ENCODE data around the gene C1orf53.
"Not testable (repeated sequence)": the region's sequence is repeated elsewhere in the genome, so short reads cannot be mapped to it uniquely, and the experiment has no call there.

Gene C1orf53

DNA sequence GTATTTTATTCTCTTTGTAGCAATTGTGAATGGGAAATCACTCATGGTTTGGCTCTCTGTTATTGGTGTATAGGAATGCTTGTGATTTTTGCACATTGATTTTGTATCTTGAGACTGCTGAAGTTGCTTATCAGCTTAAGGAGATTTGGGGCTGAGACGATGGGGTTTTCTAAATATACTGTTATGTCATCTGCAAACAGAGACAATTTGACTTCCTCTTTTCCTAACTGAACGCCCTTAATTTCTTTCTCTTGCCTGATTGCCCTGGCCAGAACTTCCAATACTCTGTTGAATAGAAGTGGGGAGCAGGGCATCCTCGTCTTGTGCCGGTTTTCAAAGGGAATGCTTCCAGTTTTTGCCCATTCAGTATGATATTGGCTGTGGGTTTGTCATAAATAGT is 22.0 kb upstream of the C1orf53 start:
- not testable (repeated sequence) for H3K4me1 ChIP-seq (ENCODE audit: control insufficient read depth, insufficient read depth, low read length); H3K4me3 ChIP-seq (ENCODE audit: low read length); H3K27me3 ChIP-seq (ENCODE audit: control insufficient read depth, insufficient read depth, low read length); DNase-seq (ENCODE audit: low read depth, low spot score); H3K9me3 ChIP-seq (ENCODE audit: control insufficient read depth, insufficient read depth, low read length); H3K36me3 ChIP-seq (ENCODE audit: control insufficient read depth, insufficient read depth, low read length); H3K27ac ChIP-seq (ENCODE audit: low read length)
- WGBS (ENCODE audit: insufficient coverage, insufficient read length): no CpG with 5 or more reads among the region's 4 CpGs

DNA sequence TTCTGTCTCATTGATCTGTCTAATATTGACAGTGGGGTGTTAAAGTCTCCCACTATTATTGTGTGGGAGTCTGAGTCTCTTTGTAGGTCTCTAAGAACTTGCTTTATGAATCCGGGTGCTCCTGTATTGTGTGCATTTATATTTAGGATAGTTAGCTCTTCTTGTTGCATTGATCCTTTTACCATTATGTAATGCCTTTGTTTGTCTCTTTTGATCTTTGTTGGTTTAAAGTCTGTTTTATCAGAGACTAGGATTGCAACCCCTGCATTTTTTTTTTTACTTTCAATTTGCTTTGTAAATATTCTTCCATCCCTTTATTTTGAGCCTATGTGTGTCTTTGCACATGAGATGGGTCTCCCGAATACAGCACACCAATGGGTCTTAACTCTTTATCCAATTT is 20.2 kb upstream of the C1orf53 start:
- not testable (repeated sequence) for H3K9me3 ChIP-seq (ENCODE audit: control insufficient read depth, insufficient read depth, low read length); H3K27ac ChIP-seq (ENCODE audit: low read length); H3K4me3 ChIP-seq (ENCODE audit: low read length); DNase-seq (ENCODE audit: low read depth, low spot score); H3K4me1 ChIP-seq (ENCODE audit: control insufficient read depth, insufficient read depth, low read length); H3K27me3 ChIP-seq (ENCODE audit: control insufficient read depth, insufficient read depth, low read length); H3K36me3 ChIP-seq (ENCODE audit: control insufficient read depth, insufficient read depth, low read length)
- WGBS (ENCODE audit: insufficient coverage, insufficient read length): no CpG with 5 or more reads among the region's 2 CpGs

DNA sequence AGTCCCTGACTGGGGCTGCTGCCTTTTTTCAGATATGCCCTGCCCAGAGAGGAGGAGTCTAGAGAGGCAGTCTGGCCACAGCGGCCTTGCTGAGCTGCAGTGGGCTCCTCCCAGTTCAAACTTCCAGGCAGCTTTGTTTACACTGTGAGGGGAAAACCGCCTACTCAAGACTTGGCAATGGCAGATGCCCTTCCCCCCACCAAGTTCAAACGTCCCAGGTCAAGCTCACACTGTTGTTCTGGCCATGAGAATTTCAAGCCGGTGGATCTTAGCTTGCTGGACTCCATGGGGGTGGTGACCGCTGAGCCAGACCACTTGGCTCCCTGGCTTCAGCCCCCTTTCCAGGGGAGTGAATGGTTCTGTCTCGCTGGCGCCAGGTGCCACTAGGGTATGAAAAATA is 18.3 kb upstream of the C1orf53 start:
- Histone ChIP-seq H3K27me3 (ENCODE audit: control insufficient read depth, insufficient read depth, low read length) (no peaks in the 10 kb centered on the region), H3K9me3 (ENCODE audit: control insufficient read depth, insufficient read depth, low read length) (no peaks in the 10 kb centered on the region), H3K27ac (ENCODE audit: low read length) (no peak overlapping the region), H3K4me1 (ENCODE audit: control insufficient read depth, insufficient read depth, low read length) (no peaks in the 10 kb centered on the region), H3K4me3 (ENCODE audit: low read length) (no peak overlapping the region), H3K36me3 (ENCODE audit: control insufficient read depth, insufficient read depth, low read length) (no peaks in the 10 kb centered on the region)
- no peak for DNase-seq (ENCODE audit: low read depth, low spot score)
- WGBS (ENCODE audit: insufficient coverage, insufficient read length): no CpG with 5 or more reads among the region's 7 CpGs

DNA sequence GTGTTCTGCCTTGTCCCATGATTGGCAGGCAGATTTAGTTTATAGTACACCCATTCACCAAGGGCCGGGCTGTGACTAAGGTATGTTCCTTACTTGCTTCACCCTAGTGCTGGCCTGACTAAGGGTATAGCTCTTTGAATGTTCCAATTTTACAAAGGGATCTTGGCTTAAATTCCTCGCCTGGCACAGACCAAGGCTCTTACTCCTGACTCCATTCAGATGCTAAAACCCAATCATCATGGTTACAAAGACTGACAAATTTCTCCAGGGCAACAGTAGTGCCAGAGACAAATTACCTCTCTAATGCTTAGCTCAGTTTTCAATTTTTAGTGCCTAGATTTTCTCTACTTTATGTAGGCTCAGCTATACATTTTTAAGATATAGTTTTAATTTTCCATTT is 11.5 kb upstream of the C1orf53 start:
- WGBS (ENCODE audit: insufficient coverage, insufficient read length): no CpG with 5 or more reads among the region's 2 CpGs

DNA sequence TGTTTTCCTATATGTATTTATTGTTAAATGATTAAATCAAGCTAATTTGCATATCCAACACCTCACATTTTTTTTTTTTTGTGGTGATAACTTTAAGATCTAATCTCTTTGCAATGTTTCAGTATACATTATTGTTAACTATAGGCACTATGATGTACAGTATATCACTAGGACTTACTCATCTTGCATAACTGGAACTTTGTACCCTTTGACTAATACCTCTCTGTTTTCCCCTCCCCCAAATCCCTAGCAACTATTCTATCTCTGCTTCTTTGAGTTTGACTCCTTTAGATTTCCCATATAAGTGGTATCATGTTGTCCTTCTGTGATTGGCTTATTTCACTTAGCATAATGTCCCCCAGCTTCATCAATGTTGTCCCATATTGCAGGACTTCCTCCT is 9.7 kb upstream of the C1orf53 start:
- Histone ChIP-seq H3K36me3 (ENCODE audit: control insufficient read depth, insufficient read depth, low read length) (no peaks in the 10 kb centered on the region), H3K4me1 (ENCODE audit: control insufficient read depth, insufficient read depth, low read length) (peaks cover 2% of the 10 kb centered on the region; the same call in 1 of the 2 replicates), H3K9me3 (ENCODE audit: control insufficient read depth, insufficient read depth, low read length) (no peaks in the 10 kb centered on the region), H3K27ac (ENCODE audit: low read length) (no peak overlapping the region), H3K4me3 (ENCODE audit: low read length) (no peak overlapping the region), H3K27me3 (ENCODE audit: control insufficient read depth, insufficient read depth, low read length) (no peaks in the 10 kb centered on the region)
- DNase-seq (ENCODE audit: low read depth, low spot score): no peak

More for the DNA sequence above, 11.5 kb upstream of the C1orf53 start:
- H3K27me3 ChIP-seq (ENCODE audit: control insufficient read depth, insufficient read depth, low read length): no peaks in the 10 kb centered on the region
- H3K27ac ChIP-seq (ENCODE audit: low read length): no peak overlapping the region
- no peaks in the 10 kb centered on the region for H3K36me3 ChIP-seq (ENCODE audit: control insufficient read depth, insufficient read depth, low read length)
- H3K4me1 ChIP-seq (ENCODE audit: control insufficient read depth, insufficient read depth, low read length): peaks cover 2% of the 10 kb centered on the region; the same call in 1 of the 2 replicates
- no peaks in the 10 kb centered on the region for H3K9me3 ChIP-seq (ENCODE audit: control insufficient read depth, insufficient read depth, low read length)
- DNase-seq (ENCODE audit: low read depth, low spot score): no peak
- H3K4me3 ChIP-seq (ENCODE audit: low read length): no peak overlapping the region

DNA sequence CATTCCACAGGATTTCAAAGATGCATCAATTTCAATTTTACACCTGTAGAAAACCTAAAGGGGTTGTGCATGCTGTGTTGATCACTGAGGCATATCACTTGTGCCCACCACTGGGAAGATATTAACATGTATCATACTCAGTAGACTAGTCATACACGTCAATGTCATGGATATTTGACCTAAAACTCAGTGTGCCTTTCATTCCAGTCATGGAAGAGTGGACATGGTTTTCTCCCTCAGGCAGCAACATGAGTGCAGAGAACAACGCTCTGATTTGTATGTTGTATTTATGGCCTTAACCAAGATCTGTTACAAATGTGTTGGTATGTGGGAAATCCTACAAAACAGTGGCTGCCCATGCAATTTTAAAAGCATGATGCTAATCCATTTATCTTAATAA is 6.1 kb upstream of the C1orf53 start:
- no peaks in the 10 kb centered on the region for H3K27me3 ChIP-seq (ENCODE audit: control insufficient read depth, insufficient read depth, low read length)
- H3K4me3 ChIP-seq (ENCODE audit: low read length): no peak overlapping the region
- no CpG with 5 or more reads among the region's 2 CpGs for WGBS (ENCODE audit: insufficient coverage, insufficient read length)
- H3K4me1 ChIP-seq (ENCODE audit: control insufficient read depth, insufficient read depth, low read length): no peaks in the 10 kb centered on the region
- no peak overlapping the region for H3K27ac ChIP-seq (ENCODE audit: low read length)
- H3K9me3 ChIP-seq (ENCODE audit: control insufficient read depth, insufficient read depth, low read length): no peaks in the 10 kb centered on the region
- no peak for DNase-seq (ENCODE audit: low read depth, low spot score)
- H3K36me3 ChIP-seq (ENCODE audit: control insufficient read depth, insufficient read depth, low read length): no peaks in the 10 kb centered on the region

DNA sequence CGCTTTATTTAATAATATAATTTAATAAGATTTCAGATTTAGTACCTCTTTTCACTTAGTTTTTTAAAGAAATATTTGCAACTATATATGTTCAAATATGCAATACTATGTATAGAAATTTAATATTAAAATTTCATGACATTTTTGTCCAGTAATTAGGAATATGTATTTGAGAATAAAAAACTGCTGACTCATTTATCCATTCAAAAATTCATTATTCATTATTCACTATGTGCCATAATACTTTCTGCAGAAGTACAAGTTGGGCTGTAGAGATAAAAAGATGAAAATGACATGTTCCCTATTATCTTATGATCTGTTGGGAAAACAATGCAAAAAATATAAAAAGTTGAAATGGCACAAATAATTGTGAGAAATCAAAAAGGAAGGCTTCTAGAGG is 3.4 kb upstream of the C1orf53 start:
- Histone ChIP-seq H3K27ac (ENCODE audit: low read length) (no peak overlapping the region), H3K9me3 (ENCODE audit: control insufficient read depth, insufficient read depth, low read length) (no peaks in the 10 kb centered on the region), H3K4me1 (ENCODE audit: control insufficient read depth, insufficient read depth, low read length) (no peaks in the 10 kb centered on the region), H3K36me3 (ENCODE audit: control insufficient read depth, insufficient read depth, low read length) (no peaks in the 10 kb centered on the region), H3K27me3 (ENCODE audit: control insufficient read depth, insufficient read depth, low read length) (peaks cover 10% of the 10 kb centered on the region; the same call in 1 of the 2 replicates), H3K4me3 (ENCODE audit: low read length) (no peak overlapping the region)
- WGBS (ENCODE audit: insufficient coverage, insufficient read length): no CpG with 5 or more reads among the region's 1 CpG
- DNase-seq (ENCODE audit: low read depth, low spot score): no peak

DNA sequence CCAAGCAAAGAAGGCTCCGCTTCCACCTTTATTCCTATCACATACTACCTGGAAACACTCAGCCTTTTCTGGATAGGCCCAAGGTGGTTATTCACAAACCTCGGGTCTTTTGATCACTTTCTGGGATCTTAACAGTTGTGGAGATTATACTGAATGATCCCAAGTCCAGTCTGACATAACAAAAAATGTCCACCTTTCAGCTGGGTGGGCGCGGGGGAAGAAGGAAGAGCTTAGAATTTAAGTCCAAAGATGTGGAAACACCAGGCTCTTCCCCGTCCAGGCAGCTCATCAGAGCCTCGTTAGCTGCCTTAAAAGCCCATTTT is 338 bp upstream of the C1orf53 start:
- WGBS (ENCODE audit: insufficient coverage, insufficient read length): no CpG with 5 or more reads among the region's 6 CpGs
- Histone ChIP-seq H3K9me3 (ENCODE audit: control insufficient read depth, insufficient read depth, low read length) (no peaks in the 10 kb centered on the region), H3K27me3 (ENCODE audit: control insufficient read depth, insufficient read depth, low read length) (peaks cover 26% of the 10 kb centered on the region), H3K4me1 (ENCODE audit: control insufficient read depth, insufficient read depth, low read length) (0 out of 2 replicates have a peak, but pooled peaks cover 1% of the 10 kb centered on the region), H3K36me3 (ENCODE audit: control insufficient read depth, insufficient read depth, low read length) (no peaks in the 10 kb centered on the region), H3K4me3 (ENCODE audit: low read length) (peak overlapping the region; percentile 50; the same call in 1 of the 2 replicates), H3K27ac (ENCODE audit: low read length) (no peak overlapping the region)
- no peak for DNase-seq (ENCODE audit: low read depth, low spot score)

DNA sequence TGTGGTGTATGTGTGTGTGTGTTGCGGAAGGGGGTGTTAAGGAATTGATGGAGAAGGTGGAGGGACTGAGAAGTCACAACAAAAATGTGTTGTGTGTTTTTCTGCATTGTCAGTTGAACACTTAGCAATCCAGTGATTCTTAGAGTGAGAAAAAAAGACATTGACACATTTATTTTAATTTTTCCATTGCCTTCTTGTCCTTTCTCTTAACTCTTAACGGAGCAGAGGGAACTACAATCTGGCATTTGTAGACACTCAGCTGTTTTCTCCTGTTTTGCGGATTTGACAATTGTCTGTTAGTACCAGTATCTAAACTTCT is 725 bp downstream of the C1orf53 start:
- no peak for DNase-seq (ENCODE audit: low read depth, low spot score)
- Histone ChIP-seq H3K27ac (ENCODE audit: low read length) (no peak overlapping the region), H3K4me1 (ENCODE audit: control insufficient read depth, insufficient read depth, low read length) (0 out of 2 replicates have a peak, but pooled peaks cover 1% of the 10 kb centered on the region), H3K4me3 (ENCODE audit: low read length) (peak overlapping the region; percentile 50; the same call in 1 of the 2 replicates), H3K27me3 (ENCODE audit: control insufficient read depth, insufficient read depth, low read length) (peaks cover 36% of the 10 kb centered on the region), H3K36me3 (ENCODE audit: control insufficient read depth, insufficient read depth, low read length) (no peaks in the 10 kb centered on the region), H3K9me3 (ENCODE audit: control insufficient read depth, insufficient read depth, low read length) (no peaks in the 10 kb centered on the region)
- no CpG with 5 or more reads among the region's 3 CpGs for WGBS (ENCODE audit: insufficient coverage, insufficient read length)

DNA sequence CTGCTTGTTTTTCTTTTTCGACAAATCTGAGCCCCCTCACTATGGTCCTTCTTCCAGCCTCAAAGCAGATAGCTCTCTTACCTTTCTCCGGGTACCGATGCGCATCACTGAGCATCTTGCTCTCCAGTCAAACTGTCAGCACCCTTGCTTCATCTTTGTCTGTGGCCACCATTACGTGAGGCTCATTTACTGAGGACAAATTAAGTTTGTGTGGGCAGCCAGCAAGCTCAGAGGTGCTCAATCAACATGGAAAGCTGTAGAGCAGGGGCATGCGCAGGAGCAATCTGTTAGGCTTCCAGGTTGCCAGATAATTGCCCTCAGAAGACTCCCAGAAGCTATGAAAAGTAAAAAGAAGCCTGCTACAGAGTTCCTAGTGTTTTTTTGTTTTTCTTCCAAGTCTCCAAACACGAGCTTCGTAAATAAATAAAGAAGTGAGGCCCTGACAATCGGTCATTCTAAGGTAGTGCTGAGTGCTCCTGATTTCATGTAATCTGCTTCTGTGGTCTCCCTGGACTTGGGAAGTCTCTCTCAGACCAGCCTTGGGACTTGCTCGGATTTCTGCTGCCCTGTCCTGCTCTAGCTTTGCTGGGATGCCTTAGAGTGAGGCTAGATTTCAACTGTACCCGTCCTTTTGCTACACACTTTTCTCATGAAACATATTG is 1.8 kb downstream of the C1orf53 start:
- no peak overlapping the region for H3K27ac ChIP-seq (ENCODE audit: low read length)
- peaks cover 47% of the 10 kb centered on the region for H3K27me3 ChIP-seq (ENCODE audit: control insufficient read depth, insufficient read depth, low read length)
- no peaks in the 10 kb centered on the region for H3K9me3 ChIP-seq (ENCODE audit: control insufficient read depth, insufficient read depth, low read length)
- DNase-seq (ENCODE audit: low read depth, low spot score): no peak
- H3K4me1 ChIP-seq (ENCODE audit: control insufficient read depth, insufficient read depth, low read length): 0 out of 2 replicates have a peak, but pooled peaks cover 1% of the 10 kb centered on the region
- no peaks in the 10 kb centered on the region for H3K36me3 ChIP-seq (ENCODE audit: control insufficient read depth, insufficient read depth, low read length)
- WGBS (ENCODE audit: insufficient coverage, insufficient read length): no CpG with 5 or more reads among the region's 11 CpGs
- no peak overlapping the region for H3K4me3 ChIP-seq (ENCODE audit: low read length)

DNA sequence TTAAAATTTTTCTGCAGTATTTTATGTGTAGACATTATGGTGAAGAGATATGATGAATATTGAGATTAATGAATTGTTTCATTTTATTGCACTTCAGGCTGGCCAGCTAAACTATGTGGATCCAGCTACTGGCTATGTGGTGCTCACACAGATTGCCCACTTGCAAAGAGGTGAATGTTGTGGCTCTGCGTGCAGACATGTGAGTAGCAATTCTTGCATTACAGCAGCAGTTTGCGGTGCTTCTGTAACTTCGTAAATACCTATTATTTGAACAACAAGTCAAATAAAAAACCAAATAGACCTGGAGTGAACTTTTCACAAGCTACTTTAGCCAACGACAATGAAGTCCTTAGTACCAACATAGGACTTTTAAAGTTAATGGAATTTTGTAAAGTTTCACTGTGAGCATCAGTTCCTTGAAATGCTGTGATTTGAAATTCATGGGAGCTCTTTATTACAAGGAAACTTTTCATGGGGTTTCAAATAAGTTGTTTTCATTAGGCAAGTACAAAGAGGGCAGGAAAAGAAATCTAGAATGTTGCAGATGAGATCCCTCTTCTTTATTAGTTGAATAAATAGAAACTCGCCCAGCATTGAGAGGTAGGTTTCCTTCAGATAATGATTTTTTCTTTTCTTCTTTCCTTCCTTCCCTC is 3.4 kb downstream of the C1orf53 start:
- no peak overlapping the region for H3K27ac ChIP-seq (ENCODE audit: low read length)
- no peaks in the 10 kb centered on the region for H3K36me3 ChIP-seq (ENCODE audit: control insufficient read depth, insufficient read depth, low read length)
- WGBS (ENCODE audit: insufficient coverage, insufficient read length): no CpG with 5 or more reads among the region's 5 CpGs
- peaks cover 2% of the 10 kb centered on the region; the same call in 1 of the 2 replicates for H3K4me1 ChIP-seq (ENCODE audit: control insufficient read depth, insufficient read depth, low read length)
- DNase-seq (ENCODE audit: low read depth, low spot score): no peak
- no peak overlapping the region for H3K4me3 ChIP-seq (ENCODE audit: low read length)
- H3K27me3 ChIP-seq (ENCODE audit: control insufficient read depth, insufficient read depth, low read length): peaks cover 62% of the 10 kb centered on the region
- no peaks in the 10 kb centered on the region for H3K9me3 ChIP-seq (ENCODE audit: control insufficient read depth, insufficient read depth, low read length)
